Esophagus muscularis mucosa (tissue), 4 donors: ENCODE measurements around the gene MGAT4A. TPM values are rescaled to one million over a fixed set of nuclear protein-coding genes. Genes with fewer than 3 reads are reported as not detected.
A peak's percentile ranks its signal among the peaks of the same experiment; 100 is the strongest.

Experiments
- DNase-seq: peaks from one replicate; pipeline ENCODE4 v3.0.0-alpha.2; 2017; ENCODE audit errors: extremely low spot score
- H3K27ac ChIP-seq, 4 donors: fragments of 200-600 bp; sonication (generic); replicated peaks in 1 of 4; 1 replicate in 3 of 4; 2 replicates in 1 of 4; pipeline ENCODE4 v1.5.1; 2016 to 2019; ENCODE audit warnings: mild to moderate bottlenecking in 1 of 4
- H3K27me3 ChIP-seq, 4 donors: fragments of 200-600 bp; sonication (generic); one replicate each; pipeline versions ENCODE4 v1.5.1 to v1.6.0; 2016 to 2019
- H3K36me3 ChIP-seq, 4 donors: fragments of 200-600 bp; sonication (generic); one replicate each; pipeline ENCODE4 v1.5.1; 2016 to 2019
- H3K4me1 ChIP-seq, 4 donors: fragments of 200-600 bp; sonication (generic); one replicate each; pipeline ENCODE4 v1.5.1; 2016 to 2019
- H3K4me3 ChIP-seq, 4 donors: fragments of 200-600 bp; sonication (generic); 1 replicate in 2 of 4; 2 replicates in 2 of 4; pipeline ENCODE4 v1.5.1; 2016 to 2019; ENCODE audit warnings: mild to moderate bottlenecking in 4 of 4, moderate library complexity in 1 of 4
- H3K9me3 ChIP-seq, 4 donors: fragments of 200-600 bp; sonication (generic); 1 replicate in 3 of 4; 2 replicates in 1 of 4; pipeline ENCODE4 v1.5.1; 2016 to 2019
- CTCF ChIP-seq, 3 experiments: fragments of 200-600 bp in 2 of 3; fragments of 450-650 bp in 1 of 3; sonication (generic) in 2 of 3; IDR thresholded peaks; one replicate each; pipeline ENCODE4 v1.5.1; 2017 to 2019; ENCODE audit warnings: antibody characterized with exemption in 3 of 3, mild to moderate bottlenecking in 2 of 3, moderate library complexity in 1 of 3
- EP300 ChIP-seq: sonication (generic); formaldehyde crosslinking; IDR thresholded peaks from one replicate; pipeline ENCODE4 v1.6.1; 2017; ENCODE audit warnings: antibody characterized with exemption
- POLR2A ChIP-seq: fragments of 450-650 bp; IDR thresholded peaks from one replicate; pipeline ENCODE4 v1.6.1; 2017; ENCODE audit warnings: antibody characterized with exemption, moderate library complexity, mild to moderate bottlenecking, low read depth
- POLR2AphosphoS5 ChIP-seq, 2 donors: sonication (generic); formaldehyde crosslinking; IDR thresholded peaks; one replicate each; pipeline ENCODE4 v1.6.1; 2017; ENCODE audit warnings: antibody characterized with exemption in 2 of 2
- whole genome bisulfite sequencing: methylation state at CpG from one replicate; pipeline ENCODE4 v1.1.5; 2018; 5-methylcytosine and 5-hydroxymethylcytosine counted together
- intact Hi-C: fragments of 100-400 bp; cut with DNase I; formaldehyde crosslinking; loops from one replicate; pipeline ENCODE4 v1.15.1; 2023
- total RNA-seq, 4 donors: library from RNA; depleted of rRNA; stranded (reverse); fragments of >200 nt; gene quantifications; one replicate each; pipeline versions ENCODE4 v1.1.0 to v1.2.1, GENCODE V29; 2016

MGAT4A gene
- total RNA-seq, 4 donors from 2014 or later: 9.9 to 21.4 (median 15.2) TPM

- intact Hi-C loops: no loop called here
- H3K36me3 ChIP-seq: peaks cover 0 to 74% (median 53%) of the 10 kb centered on the region in 4 donors
- DNase-seq: peak; percentile 50
- peaks cover 0 to 4% (median 2%) of the 10 kb centered on the region in 4 donors for H3K4me1 ChIP-seq
- no peaks in the 10 kb centered on the region for H3K9me3 ChIP-seq
- no peak overlapping the region for H3K27ac ChIP-seq
- no peaks in the 10 kb centered on the region for H3K27me3 ChIP-seq
- TF ChIP-seq EP300: no peak
- TF ChIP-seq POLR2A: no peak
- TF ChIP-seq POLR2AphosphoS5 (IDR thresholded peaks at IDR 0.05): no peak
- no peak for TF ChIP-seq CTCF (IDR thresholded peaks at IDR 0.05)
- whole genome bisulfite sequencing: 90% methylated on average over 6 of the region's 6 CpGs
- H3K4me3 ChIP-seq: no peak overlapping the region
These were observed 144.3 kb downstream of the MGAT4A start for GRCh38 chr2:98586551-98587140.

GRCh38 chr2:98585386-98585785 is 145.5 kb downstream of the MGAT4A start:
- Histone ChIP-seq H3K4me1 (peaks cover 0 to 9% (median 4%) of the 10 kb centered on the region in 4 donors), H3K27ac (no peak overlapping the region), H3K4me3 (no peak overlapping the region), H3K27me3 (no peaks in the 10 kb centered on the region), H3K9me3 (no peaks in the 10 kb centered on the region), H3K36me3 (peaks cover 0 to 67% (median 51%) of the 10 kb centered on the region in 4 donors)
- TF ChIP-seq EP300: no peak
- no peak for TF ChIP-seq CTCF (IDR thresholded peaks at IDR 0.05)
- TF ChIP-seq POLR2A: no peak
- no peak for TF ChIP-seq POLR2AphosphoS5 (IDR thresholded peaks at IDR 0.05)
- intact Hi-C loops: no loop called here
- 94% methylated on average over 10 of the region's 10 CpGs for WGBS
- peak; percentile 66 for DNase-seq

GRCh38 chr2:98583816-98584618 is 146.9 kb downstream of the MGAT4A start:
- H3K27me3 ChIP-seq: no peaks in the 10 kb centered on the region
- H3K4me1 ChIP-seq: peaks cover 0 to 9% (median 4%) of the 10 kb centered on the region in 4 donors
- WGBS: 74% methylated on average over 6 of the region's 10 CpGs
- no peak for DNase-seq
- TF ChIP-seq POLR2AphosphoS5 (IDR thresholded peaks at IDR 0.05) (no peak), EP300 (no peak), CTCF (IDR thresholded peaks at IDR 0.05) (no peak), POLR2A (no peak)
- no peak overlapping the region for H3K27ac ChIP-seq
- H3K4me3 ChIP-seq: no peak overlapping the region
- intact Hi-C loops: no loop called here
- H3K36me3 ChIP-seq: peaks cover 0 to 69% (median 49%) of the 10 kb centered on the region in 4 donors
- H3K9me3 ChIP-seq: no peaks in the 10 kb centered on the region

GRCh38 chr2:98583276-98583675 is 147.7 kb downstream of the MGAT4A start:
- no peaks in the 10 kb centered on the region for H3K27me3 ChIP-seq
- peaks cover 0 to 9% (median 4%) of the 10 kb centered on the region in 4 donors for H3K4me1 ChIP-seq
- H3K4me3 ChIP-seq: no peak overlapping the region
- intact Hi-C loops: no loop called here
- H3K9me3 ChIP-seq: no peaks in the 10 kb centered on the region
- H3K36me3 ChIP-seq: peaks cover 0 to 72% (median 54%) of the 10 kb centered on the region in 4 donors
- no peak for DNase-seq
- TF ChIP-seq CTCF (IDR thresholded peaks at IDR 0.05): no peak
- TF ChIP-seq POLR2AphosphoS5 (IDR thresholded peaks at IDR 0.05): no peak
- TF ChIP-seq POLR2A: no peak
- no peak for TF ChIP-seq EP300
- WGBS: 92% methylated on average over 7 of the region's 7 CpGs
- no peak overlapping the region for H3K27ac ChIP-seq
